Psoas muscle (tissue), 8 donors: ENCODE measurements around the gene TNNC1. TPM values are rescaled to one million over a fixed set of nuclear protein-coding genes. Genes with fewer than 3 reads are reported as not detected.

Experiments
- ATAC-seq, 4 donors: fragments of 200-7000 bp; cut with Tn5 transposase; one replicate each; pipeline ENCODE4 v1.9.1; 2020; ENCODE audit warnings: moderate library complexity in 3 of 4, mild to moderate bottlenecking in 2 of 4
- DNase-seq, 2 donors: peaks; one replicate each; pipeline ENCODE4 v3.0.0-alpha.2; 2020
- H3K27ac ChIP-seq: fragments of 200-600 bp; one replicate; pipeline ENCODE4 v1.8.0; 2022
- H3K27me3 ChIP-seq, 3 donors: fragments of 200-600 bp in 1 of 3; one replicate each; pipeline versions ENCODE4 v1.6.1 to v1.8.0; 2013 to 2022; ENCODE audit warnings: low read length in 2 of 3, mild to moderate bottlenecking in 2 of 3, moderate library complexity in 1 of 3; ENCODE audit not compliant: insufficient read depth in 3 of 3
- H3K36me3 ChIP-seq, 2 donors: fragments of 200-600 bp in 1 of 2; one replicate each; pipeline versions ENCODE4 v1.6.1 to v1.8.0; 2013 to 2022; ENCODE audit warnings: low read depth in 1 of 2, mild to moderate bottlenecking in 1 of 2, moderate library complexity in 1 of 2; ENCODE audit not compliant: insufficient read depth in 1 of 2
- H3K4me1 ChIP-seq: fragments of 200-600 bp; one replicate; pipeline ENCODE4 v1.8.0; 2022
- H3K4me3 ChIP-seq: fragments of 200-600 bp; one replicate; pipeline ENCODE4 v1.8.0; 2022; ENCODE audit warnings: mild to moderate bottlenecking
- H3K9me3 ChIP-seq: fragments of 200-600 bp; one replicate; pipeline ENCODE4 v1.8.0; 2022
- CTCF ChIP-seq: fragments of 200-600 bp; IDR thresholded peaks from one replicate; pipeline ENCODE4 v1.8.0; 2022; ENCODE audit warnings: antibody characterized with exemption
- WGBS, 3 donors: extraction: QIAGEN DNeasy Blood & Tissue Kit; methylation state at CpG; one replicate each; pipeline versions ENCODE4 v1.1.6 to v1.1.7; 2013; 5-methylcytosine and 5-hydroxymethylcytosine counted together
- intact Hi-C, 2 donors: fragments of 100-400 bp; cut with DNase I; formaldehyde crosslinking; loops; one replicate each; pipeline versions ENCODE4 v1.11.0 to v1.14.2; 2022
- polyA plus RNA-seq, 3 donors: library from polyadenylated mRNA; stranded (reverse); fragments of 200-250 nt; gene quantifications; one replicate each; pipeline ENCODE4 v1.2.3, GENCODE V29; 2013
- total RNA-seq, 4 donors: library from RNA; stranded (reverse); fragmentation: NEBNext Ultra II Directional in 2 of 4; extraction: Animal tissue kit (Norgen Biotek cat#: 25700) in 2 of 4; gene quantifications; one replicate each; pipeline versions ENCODE4 v1.2.1 to v1.2.4, GENCODE V29; 2021 to 2023
- donor health status: healthy with polysubstance abuse.
- donor health status: DM: no; HTN: no; CAD: no; lungs with moderate emphysema.
- donor health status: Bipolar disorder and iron deficiency.
- donor health status: healthy.
- donor health status: DM: yes; HTN: yes; CAD: no.
- donor health status: DM: no; HTN: no; CAD: no.
- donor health status: DM: no; HTN: no; CAD: no.
- donor health status: DM: yes; HTN: yes; CAD: no.

The TNNC1 gene
- total and polyA plus RNA-seq, 7 donors, result 4,153 to 7,172 (median 6,385) TPM

- H3K27me3 ChIP-seq, result no peaks in the 10 kb centered on the region
- no peak overlapping the region for H3K27ac ChIP-seq
- intact Hi-C loops, result loop anchor here in 1 of 2 donors (5.0 kb wide), 1 partner anchor 34 kb away; the partner anchor contains the start of gene NT5DC2
- peak in 1 of 4 donors; percentile 18 for ATAC-seq
- peaks cover 4% of the 10 kb centered on the region for H3K4me1 ChIP-seq
- peaks cover 0 to under 1% of the 10 kb centered on the region in 2 donors for H3K36me3 ChIP-seq
- no peaks in the 10 kb centered on the region for H3K9me3 ChIP-seq
- DNase-seq, result peak; percentile 69 to 73
- no peak for TF ChIP-seq CTCF
- no peak overlapping the region for H3K4me3 ChIP-seq
- WGBS, 3 donors, result 66 to 69% (median 66%) methylated on average over 24 of the region's 24 CpGs
Observed at GRCh38 chr3:52498137-52499054, 44.6 kb upstream of the TNNC1 start.

- no peak for TF ChIP-seq CTCF
- ATAC-seq (peak; percentile 35 to 63 (median 54)), DNase-seq (peak in 1 of 2 donors; percentile 51)
- Histone ChIP-seq H3K4me1 (peaks cover 7% of the 10 kb centered on the region), H3K9me3 (no peaks in the 10 kb centered on the region), H3K36me3 (peaks cover 0 to 25% of the 10 kb centered on the region in 2 donors), H3K4me3 (peak overlapping the region; percentile 61), H3K27ac (peak overlapping the region; percentile 66), H3K27me3 (no peaks in the 10 kb centered on the region)
- intact Hi-C loops, result loop anchor here in 1 of 2 donors (5.0 kb wide), 1 partner anchor 36 kb away; the partner anchor contains the start of gene NT5DC2
- WGBS, 3 donors, result 58 to 67% (median 60%) methylated on average over 16 of the region's 16 CpGs
Observed at GRCh38 chr3:52495777-52496602, 42.1 kb upstream of the TNNC1 start.

GRCh38 chr3:52494886-52495495 is 41.1 kb upstream of the TNNC1 start, which contains the start of gene STAB1:
Gene STAB1, plus strand, starts transcription at chr3:52495338. Its CDS starts 76 bp downstream, at chr3:52495414.
- DNase-seq (peak; percentile 63 to 77), ATAC-seq (peak; percentile 29 to 47 (median 34))
- WGBS, 3 donors, result 55 to 62% (median 62%) methylated on average over 25 of the region's 25 CpGs
- Histone ChIP-seq H3K4me3 (peak within 1 kb of the TSS; percentile 61), H3K9me3 (no peaks in the 10 kb centered on the region), H3K4me1 (peaks cover 8% of the 10 kb centered on the region), H3K36me3 (peaks cover 0 to 35% of the 10 kb centered on the region in 2 donors), H3K27me3 (no peaks in the 10 kb centered on the region), H3K27ac (peak within 1 kb of the TSS; percentile 66)
- no peak for TF ChIP-seq CTCF
- intact Hi-C loops, result loop anchor here in 1 of 2 donors (5.0 kb wide), 1 partner anchor 37 kb away; the partner anchor contains the start of gene NT5DC2

GRCh38 chr3:52494445-52494844 is 40.6 kb upstream of the TNNC1 start:
- H3K4me1 ChIP-seq, result peaks cover 14% of the 10 kb centered on the region
- TF ChIP-seq CTCF, result no peak
- WGBS, 3 donors, result 70 to 78% (median 72%) methylated on average over 7 of the region's 7 CpGs
- ATAC-seq (no peak), DNase-seq (no peak)
- no peaks in the 10 kb centered on the region for H3K27me3 ChIP-seq
- peak overlapping the region; percentile 66 for H3K27ac ChIP-seq
- H3K9me3 ChIP-seq, result no peaks in the 10 kb centered on the region
- H3K36me3 ChIP-seq, result peaks cover 0 to 40% of the 10 kb centered on the region in 2 donors
- no peak overlapping the region for H3K4me3 ChIP-seq
- intact Hi-C loops, result no loop called here
